Right ventricle myocardium superior (tissue), 1 donor: ENCODE data around the gene FILIP1L. TPM values are rescaled to one million over a fixed set of nuclear protein-coding genes. Genes with fewer than 3 reads are reported as not detected.
A peak's percentile ranks its signal among the peaks of the same experiment; 100 is the strongest.

Experiments used
- ATAC-seq: fragments of 200-7000 bp; cut with Tn5 transposase; one replicate; pipeline ENCODE4 v1.9.1; 2020; ENCODE audit warnings: mild to moderate bottlenecking; ENCODE audit not compliant: poor library complexity
- DNase-seq: peaks from one replicate; pipeline ENCODE4 v3.0.0-alpha.2; 2020
- intact Hi-C: fragments of 100-400 bp; cut with DNase I; formaldehyde crosslinking; loops from one replicate; pipeline ENCODE4 v1.11.2; 2022
- total RNA-seq: library from RNA; stranded (reverse); fragmentation: NEBNext Ultra II Directional; extraction: Animal tissue kit (Norgen Biotek cat#: 25700); gene quantifications from one replicate; pipeline ENCODE4 v1.2.1, GENCODE V29; 2021
- donor health status: DM: no; HTN: yes; CAD: no; lungs with severe emphysema.

FILIP1L gene
- total RNA-seq, 1 donor from 2014 or later, result 39.3 TPM

DNA sequence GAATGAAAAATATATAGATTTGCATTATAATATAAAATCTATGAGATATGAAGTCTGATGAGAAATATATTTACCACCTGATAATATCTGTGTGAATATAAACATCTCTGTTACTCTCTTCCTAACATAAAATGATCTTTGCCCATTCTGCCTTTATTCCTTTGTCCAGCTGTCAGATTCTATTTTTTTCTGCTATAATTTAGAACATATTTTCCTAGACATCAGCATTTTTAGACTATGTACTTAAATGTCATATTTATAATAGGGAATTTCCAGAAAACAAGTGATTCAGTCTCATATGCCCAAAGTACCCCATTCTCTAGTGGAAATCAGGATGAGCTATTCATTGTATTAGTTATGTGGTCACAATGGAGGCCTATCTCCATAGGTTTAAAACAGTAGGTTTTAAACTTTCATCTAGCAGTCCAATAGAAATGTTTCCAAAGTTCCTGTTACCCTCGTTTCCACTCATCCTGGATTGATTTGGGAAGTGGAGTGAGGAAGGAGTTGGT lies 83.3 kb downstream of the FILIP1L start:
- intact Hi-C loops, result no loop called here
- ATAC-seq (no peak), DNase-seq (no peak)

GRCh38 chr3:100030346-100030745 lies 84.0 kb downstream of the FILIP1L start:
- DNase-seq (no peak), ATAC-seq (no peak)
- intact Hi-C loops, result no loop called here

DNA sequence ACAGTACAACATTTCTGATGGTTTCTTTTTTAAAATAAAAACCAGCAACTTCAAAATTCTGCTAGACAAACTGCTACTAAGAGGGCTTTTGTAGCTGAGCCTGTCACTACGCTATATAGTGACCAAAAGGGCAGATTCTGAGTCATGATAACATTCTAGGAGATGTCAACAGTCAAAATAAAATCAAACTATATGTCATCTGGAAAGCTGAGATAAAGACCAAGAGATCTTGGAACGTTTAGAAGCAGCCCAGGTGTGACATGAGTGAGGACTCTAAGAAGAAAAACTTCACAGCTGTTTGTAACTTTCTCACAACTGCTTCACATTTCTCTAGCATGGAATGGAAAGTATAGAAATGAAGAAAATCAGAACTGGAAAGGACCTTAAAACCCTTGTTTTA lies 84.6 kb downstream of the FILIP1L start:
- intact Hi-C loops, result no loop called here
- DNase-seq (no peak), ATAC-seq (no peak)

DNA sequence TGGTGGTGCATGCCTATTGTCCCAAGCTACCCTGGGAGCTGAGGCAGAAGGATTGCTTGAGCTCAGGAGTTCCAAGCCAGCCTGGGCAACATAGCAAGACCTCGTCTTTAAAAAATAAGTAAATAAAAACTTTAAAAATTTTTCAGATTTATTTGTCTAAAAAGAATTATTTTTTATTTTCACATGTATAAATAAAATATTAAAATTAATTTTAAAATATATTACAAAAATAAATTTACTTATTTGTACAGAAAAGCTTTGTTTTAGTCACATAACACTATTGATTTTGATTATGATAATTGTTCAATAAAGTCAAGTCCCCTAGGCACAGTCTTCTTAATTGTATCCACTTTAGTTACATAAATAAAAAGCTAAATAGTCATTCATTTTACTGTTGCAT lies 85.2 kb downstream of the FILIP1L start:
- ATAC-seq, result no peak
- DNase-seq, result no peak
- intact Hi-C loops, result no loop called here

DNA sequence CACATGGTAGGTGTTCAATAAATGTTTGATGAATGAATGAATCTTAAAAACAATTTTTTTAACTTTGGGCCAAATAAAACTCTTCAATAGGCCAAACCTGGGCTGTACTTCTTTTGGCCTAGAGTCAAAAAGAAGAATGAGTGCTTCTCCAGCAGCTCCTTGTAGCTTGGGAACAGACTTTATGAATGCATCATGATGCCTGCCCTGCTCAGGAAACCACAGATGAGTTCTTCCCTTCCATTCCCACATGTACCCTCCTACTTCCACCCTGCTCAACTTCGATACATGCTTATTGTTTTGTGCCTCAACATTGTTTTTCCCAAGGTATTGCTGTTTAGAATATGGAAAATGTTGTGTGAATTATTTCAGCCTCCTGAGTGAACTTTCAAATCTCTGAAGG lies 87.0 kb downstream of the FILIP1L start:
- ATAC-seq (no peak), DNase-seq (no peak)
- intact Hi-C loops, result no loop called here

DNA sequence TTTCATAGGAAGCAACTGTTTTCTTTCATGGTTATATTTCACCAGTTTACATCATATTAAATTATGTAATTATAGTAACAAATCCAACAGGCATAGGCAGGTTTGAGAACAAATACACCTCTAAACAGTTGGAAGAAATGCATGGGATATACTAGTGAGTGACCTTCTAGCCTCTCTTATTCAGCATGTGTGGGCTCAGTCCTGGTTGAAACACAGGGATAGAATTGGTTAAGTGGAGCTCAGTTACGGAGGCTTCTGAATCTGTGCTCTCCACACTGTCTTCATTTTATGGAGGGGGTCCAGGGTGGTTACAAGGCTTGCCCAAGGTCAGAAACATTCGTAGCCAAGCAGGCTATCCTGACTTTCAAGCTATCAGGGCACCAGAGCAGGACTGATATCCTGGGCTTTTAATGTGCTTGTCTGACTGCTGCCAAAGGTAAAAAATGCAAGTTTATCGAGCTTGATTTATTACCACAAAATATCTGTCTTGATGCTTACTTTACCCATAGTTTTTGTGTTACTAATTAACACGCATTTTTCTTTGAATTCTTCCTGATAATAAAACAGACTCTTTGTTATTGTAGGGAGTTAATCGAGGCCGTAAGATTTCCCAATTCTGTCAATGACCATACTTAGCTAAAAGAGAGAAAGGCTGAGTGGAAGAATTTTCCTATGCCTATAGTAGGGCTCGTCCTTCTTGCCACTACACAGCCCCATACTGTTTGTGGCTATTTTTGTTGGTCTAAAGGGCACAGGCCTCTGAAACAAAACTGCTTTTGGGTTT lies 89.6 kb downstream of the FILIP1L start:
- intact Hi-C loops, result no loop called here
- DNase-seq, result no peak
- ATAC-seq, result peak; percentile 57

DNA sequence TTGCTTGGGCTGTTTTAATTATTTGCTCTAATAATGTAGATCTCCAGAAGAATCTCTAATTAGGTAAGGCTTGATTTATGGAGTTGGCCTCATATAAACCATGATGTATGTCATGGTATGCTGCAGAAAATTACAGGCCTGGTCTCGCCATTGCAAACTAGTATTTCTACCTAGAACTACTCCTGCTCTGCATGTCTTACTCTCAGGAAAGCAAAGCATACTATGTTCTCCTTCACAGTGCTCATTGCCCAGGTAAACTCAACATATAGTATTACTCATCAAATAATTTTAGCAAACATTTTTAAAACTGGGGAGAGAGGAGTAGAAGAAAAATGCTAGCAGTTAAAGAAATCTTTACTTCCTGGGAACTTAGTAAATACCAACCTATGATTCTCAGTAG lies 90.7 kb downstream of the FILIP1L start:
- no peak for DNase-seq
- ATAC-seq, result no peak
- intact Hi-C loops, result no loop called here

- DNase-seq, result no peak
- no peak for ATAC-seq
- intact Hi-C loops, result no loop called here
Observed at GRCh38 chr3:100023150-100023549, 91.2 kb downstream of the FILIP1L start.

GRCh38 chr3:100022506-100022905 lies 91.8 kb downstream of the FILIP1L start:
- DNase-seq (no peak), ATAC-seq (no peak)
- intact Hi-C loops, result no loop called here

DNA sequence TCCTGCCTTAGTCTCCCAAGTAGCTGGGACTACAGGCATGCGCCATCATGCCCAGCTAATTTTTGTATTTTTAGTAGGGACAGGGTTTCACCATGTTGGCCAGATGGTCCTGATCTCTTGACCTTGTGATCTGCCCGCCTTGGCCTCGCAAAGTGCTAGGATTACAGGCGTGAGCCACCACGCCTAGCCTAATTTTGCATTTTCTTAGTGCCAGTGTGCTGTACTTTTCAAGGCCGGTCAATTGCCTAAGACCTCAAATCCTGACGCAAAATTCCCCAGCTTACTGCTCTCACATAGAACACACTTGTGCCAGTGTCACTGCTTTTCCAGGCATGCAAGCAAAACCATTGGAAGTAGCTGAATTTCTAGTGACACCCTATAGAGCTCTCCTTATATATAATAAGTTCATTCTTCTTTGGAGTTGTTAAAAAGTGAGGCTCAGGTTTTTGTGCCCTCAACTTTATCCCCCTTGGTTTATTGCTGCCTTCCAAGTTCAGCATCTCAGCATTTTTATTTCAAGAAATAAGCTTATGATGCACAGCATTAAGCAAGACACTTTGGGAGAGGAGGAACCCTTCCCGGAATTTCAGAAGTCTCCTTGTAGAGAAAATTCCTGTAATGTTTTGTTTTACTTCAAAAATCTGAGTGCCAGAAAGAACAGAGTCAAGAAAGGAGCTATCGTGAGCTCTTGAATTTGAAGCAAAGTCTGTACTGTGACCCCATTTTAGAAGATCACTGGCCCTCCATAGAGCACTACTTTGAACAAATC lies 93.2 kb downstream of the FILIP1L start:
- DNase-seq (no peak), ATAC-seq (no peak)
- intact Hi-C loops, result no loop called here

GRCh38 chr3:100019719-100020118 lies 94.6 kb downstream of the FILIP1L start:
- DNase-seq (no peak), ATAC-seq (no peak)
- intact Hi-C loops, result no loop called here

- DNase-seq (no peak), ATAC-seq (no peak)
- intact Hi-C loops, result no loop called here
Observed at GRCh38 chr3:100018806-100019205, 95.5 kb downstream of the FILIP1L start.

GRCh38 chr3:100010087-100010417 lies 104.2 kb downstream of the FILIP1L start:
- ATAC-seq (no peak), DNase-seq (no peak)
- intact Hi-C loops, result no loop called here

- ATAC-seq (no peak), DNase-seq (no peak)
- intact Hi-C loops, result no loop called here
Observed at GRCh38 chr3:100009276-100010086, 104.8 kb downstream of the FILIP1L start.

- intact Hi-C loops, result no loop called here
- ATAC-seq, result no peak
- no peak for DNase-seq
Observed at GRCh38 chr3:100008081-100008698, 106.1 kb downstream of the FILIP1L start.

DNA sequence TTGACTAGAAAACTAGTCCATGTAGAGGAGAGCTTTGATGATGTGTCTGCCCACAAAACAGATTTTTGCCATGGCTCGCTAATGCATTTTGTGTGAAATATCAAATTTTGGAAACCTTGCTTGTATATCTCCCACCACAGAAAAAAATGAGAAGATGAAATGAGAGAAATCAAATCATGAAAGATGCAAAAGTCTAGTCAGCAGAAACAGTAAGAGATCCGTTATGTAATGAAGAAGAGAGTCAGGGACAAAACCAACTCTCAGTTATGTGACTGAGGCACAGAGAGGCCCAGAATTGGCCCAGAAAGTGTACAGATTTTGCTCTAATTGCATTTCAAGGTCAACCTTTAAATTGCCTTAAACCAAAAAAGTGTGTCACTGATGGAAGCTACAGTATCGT lies 107.0 kb downstream of the FILIP1L start:
- intact Hi-C loops, result no loop called here
- DNase-seq (no peak), ATAC-seq (no peak)

- intact Hi-C loops, result no loop called here
- no peak for DNase-seq
- peak; percentile 39 for ATAC-seq
Observed at GRCh38 chr3:100006570-100007271, 107.6 kb downstream of the FILIP1L start.

DNA sequence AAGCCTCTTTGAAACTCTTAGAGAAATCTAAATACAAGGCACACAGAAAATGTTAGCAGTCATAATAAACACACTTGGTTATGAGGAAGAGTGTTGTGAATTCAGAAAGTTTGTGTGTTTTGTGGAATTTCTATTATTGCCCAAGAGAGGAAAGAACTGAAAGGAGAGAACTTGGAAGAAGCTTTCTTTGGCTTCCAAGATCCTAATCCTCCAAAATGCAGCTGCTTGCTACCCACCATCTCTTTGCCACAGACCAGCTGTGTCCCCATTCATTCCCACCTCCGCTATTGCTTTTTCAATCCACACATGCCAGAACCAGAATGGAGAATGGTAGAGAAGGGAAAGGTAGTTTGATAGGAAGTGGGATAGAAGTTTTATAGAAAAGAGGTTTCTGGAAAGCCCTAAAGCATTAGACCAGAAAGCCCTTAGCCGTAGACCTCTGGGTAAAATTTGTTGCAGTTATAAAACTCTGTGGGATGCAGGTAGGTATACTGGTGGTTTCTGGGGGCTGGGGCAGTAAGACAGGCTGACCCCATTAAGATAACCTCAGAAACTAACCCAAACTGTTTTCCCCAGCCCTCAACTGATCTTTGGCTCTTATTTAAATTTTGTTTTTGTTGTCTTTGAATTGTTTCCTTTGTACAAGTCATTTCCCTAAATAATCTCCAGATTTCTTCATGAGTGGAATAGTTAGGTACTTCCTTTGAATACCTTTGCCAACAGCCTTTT lies 108.5 kb downstream of the FILIP1L start:
- no peak for ATAC-seq
- DNase-seq, result no peak
- intact Hi-C loops, result no loop called here
